ENCODE measurements around the gene KRTAP4-2. TPM values are rescaled to one million over a fixed set of nuclear protein-coding genes. Genes with fewer than 3 reads are reported as not detected.

KRTAP4-2 gene
- total RNA-seq, 1 experiment from 2014 or later, result not detected

Other genes with a start within 250 kb of the KRTAP4-2 start
- gene KRT23, start 240.6 kb downstream of the KRTAP4-2 start, total RNA-seq (2014; rRNA removed; shearing (Covaris generic)), result not detected in 2 replicates
- not detected in 2 replicates for gene KRT39, start 211.3 kb downstream of the KRTAP4-2 start, total RNA-seq (2014; rRNA removed; shearing (Covaris generic))
- not detected in 2 replicates for gene KRT40, start 193.9 kb downstream of the KRTAP4-2 start, total RNA-seq (2014; rRNA removed; shearing (Covaris generic))
- not detected in 2 replicates for gene KRTAP3-3, start 184.1 kb downstream of the KRTAP4-2 start, total RNA-seq (2014; rRNA removed; shearing (Covaris generic))
- gene KRTAP3-2, start 178.3 kb downstream of the KRTAP4-2 start, total RNA-seq (2014; rRNA removed; shearing (Covaris generic)), result not detected in 2 replicates
- not detected in 2 replicates for gene KRTAP3-1, start 169.1 kb downstream of the KRTAP4-2 start, total RNA-seq (2014; rRNA removed; shearing (Covaris generic))
- not detected in 2 replicates for gene KRTAP1-5, start 151.0 kb downstream of the KRTAP4-2 start, total RNA-seq (2014; rRNA removed; shearing (Covaris generic))
- not detected in 2 replicates for gene KRTAP1-4, start 148.0 kb downstream of the KRTAP4-2 start, total RNA-seq (2014; rRNA removed; shearing (Covaris generic))
- not detected in 2 replicates for gene KRTAP1-3, start 143.3 kb downstream of the KRTAP4-2 start, total RNA-seq (2014; rRNA removed; shearing (Covaris generic))
- gene KRTAP1-1, start 136.8 kb downstream of the KRTAP4-2 start, total RNA-seq (2014; rRNA removed; shearing (Covaris generic)), result not detected in 2 replicates
- gene KRTAP2-1, start 130.9 kb downstream of the KRTAP4-2 start, total RNA-seq (2014; rRNA removed; shearing (Covaris generic)), result not detected in 2 replicates
- gene KRTAP2-2, start 123.0 kb downstream of the KRTAP4-2 start, total RNA-seq (2014; rRNA removed; shearing (Covaris generic)), result not detected in 2 replicates
- gene KRTAP2-3, start 118.1 kb downstream of the KRTAP4-2 start, total RNA-seq (2014; rRNA removed; shearing (Covaris generic)), result not detected in 2 replicates
- gene KRTAP2-4, start 112.3 kb downstream of the KRTAP4-2 start, total RNA-seq (2014; rRNA removed; shearing (Covaris generic)), result not detected in 2 replicates
- not detected in 2 replicates for gene KRTAP4-7, start 94.1 kb downstream of the KRTAP4-2 start, total RNA-seq (2014; rRNA removed; shearing (Covaris generic))
- gene KRTAP4-8, start 80.1 kb downstream of the KRTAP4-2 start, total RNA-seq (2014; rRNA removed; shearing (Covaris generic)), result not detected in 2 replicates
- gene KRTAP4-16, start 76.0 kb downstream of the KRTAP4-2 start, total RNA-seq (2014; rRNA removed; shearing (Covaris generic)), result not detected in 2 replicates
- gene KRTAP4-9, start 72.8 kb downstream of the KRTAP4-2 start, total RNA-seq (2014; rRNA removed; shearing (Covaris generic)), result not detected in 2 replicates
- gene KRTAP4-11, start 59.8 kb downstream of the KRTAP4-2 start, total RNA-seq (2014; rRNA removed; shearing (Covaris generic)), result not detected in 2 replicates
- gene KRTAP4-12, start 54.0 kb downstream of the KRTAP4-2 start, total RNA-seq (2014; rRNA removed; shearing (Covaris generic)), result not detected in 2 replicates
- gene KRTAP4-6, start 37.7 kb downstream of the KRTAP4-2 start, total RNA-seq (2014; rRNA removed; shearing (Covaris generic)), result not detected in 2 replicates
- gene KRTAP4-5, start 28.4 kb downstream of the KRTAP4-2 start, total RNA-seq (2014; rRNA removed; shearing (Covaris generic)), result not detected in 2 replicates
- gene KRTAP4-4, start 17.5 kb downstream of the KRTAP4-2 start, total RNA-seq (2014; rRNA removed; shearing (Covaris generic)), result not detected in 2 replicates
- not detected in 2 replicates for gene KRTAP4-3, start 10.0 kb downstream of the KRTAP4-2 start, total RNA-seq (2014; rRNA removed; shearing (Covaris generic))
- gene KRTAP4-1, start 6.7 kb upstream of the KRTAP4-2 start, total RNA-seq (2014; rRNA removed; shearing (Covaris generic)), result not detected in 2 replicates
- gene KRTAP9-1, start 11.7 kb upstream of the KRTAP4-2 start, total RNA-seq (2014; rRNA removed; shearing (Covaris generic)), result not detected in 2 replicates
- gene KRTAP9-2, start 48.4 kb upstream of the KRTAP4-2 start, total RNA-seq (2014; rRNA removed; shearing (Covaris generic)), result not detected in 2 replicates
- gene KRTAP9-3, start 54.2 kb upstream of the KRTAP4-2 start, total RNA-seq (2014; rRNA removed; shearing (Covaris generic)), result not detected in 2 replicates
- not detected in 2 replicates for gene KRTAP9-8, start 59.8 kb upstream of the KRTAP4-2 start, total RNA-seq (2014; rRNA removed; shearing (Covaris generic))
- not detected in 2 replicates for gene KRTAP9-4, start 71.5 kb upstream of the KRTAP4-2 start, total RNA-seq (2014; rRNA removed; shearing (Covaris generic))
- gene KRTAP9-9, start 77.2 kb upstream of the KRTAP4-2 start, total RNA-seq (2014; rRNA removed; shearing (Covaris generic)), result not detected in 2 replicates
- not detected in 2 replicates for gene KRTAP9-6, start 87.2 kb upstream of the KRTAP4-2 start, total RNA-seq (2014; rRNA removed; shearing (Covaris generic))
- gene KRTAP9-7, start 97.5 kb upstream of the KRTAP4-2 start, total RNA-seq (2014; rRNA removed; shearing (Covaris generic)), result not detected in 2 replicates
- gene KRTAP29-1, start 124.6 kb upstream of the KRTAP4-2 start, total RNA-seq (2014; rRNA removed; shearing (Covaris generic)), result not detected in 2 replicates
- not detected in 2 replicates for gene KRTAP16-1, start 131.1 kb upstream of the KRTAP4-2 start, total RNA-seq (2014; rRNA removed; shearing (Covaris generic))
- not detected in 2 replicates for gene KRTAP17-1, start 137.5 kb upstream of the KRTAP4-2 start, total RNA-seq (2014; rRNA removed; shearing (Covaris generic))
- gene KRT33A, start 172.6 kb upstream of the KRTAP4-2 start, total RNA-seq (2014; rRNA removed; shearing (Covaris generic)), result not detected in 2 replicates
- gene KRT33B, start 191.6 kb upstream of the KRTAP4-2 start, total RNA-seq (2014; rRNA removed; shearing (Covaris generic)), result not detected in 2 replicates
- gene KRT34, start 204.1 kb upstream of the KRTAP4-2 start, total RNA-seq (2014; rRNA removed; shearing (Covaris generic)), result not detected in 2 replicates
- not detected in 2 replicates for gene KRT31, start 219.4 kb upstream of the KRTAP4-2 start, total RNA-seq (2014; rRNA removed; shearing (Covaris generic))
- gene KRT37, start 246.4 kb upstream of the KRTAP4-2 start, total RNA-seq (2014; rRNA removed; shearing (Covaris generic)), result not detected in 2 replicates